Upper lobe of right lung (tissue), 1 donor: ENCODE data around the gene ARL5C. TPM values are rescaled to one million over a fixed set of nuclear protein-coding genes. Genes with fewer than 3 reads are reported as not detected.

Source experiments
- ATAC-seq: fragments of 200-7000 bp; cut with Tn5 transposase; one replicate; pipeline ENCODE4 v1.9.1; 2020; ENCODE audit warnings: mild to moderate bottlenecking, moderate library complexity
- DNase-seq: peaks from one replicate; pipeline ENCODE4 v3.0.0-alpha.2; 2020
- H3K27ac ChIP-seq: fragments of 200-600 bp; one replicate; pipeline ENCODE4 v1.8.0; 2022
- H3K27me3 ChIP-seq: fragments of 200-600 bp; one replicate; pipeline ENCODE4 v1.8.0; 2022; ENCODE audit warnings: mild to moderate bottlenecking
- H3K36me3 ChIP-seq: fragments of 200-600 bp; one replicate; pipeline ENCODE4 v1.8.0; 2022
- H3K4me1 ChIP-seq: fragments of 200-600 bp; one replicate; pipeline ENCODE4 v1.8.0; 2022
- H3K4me3 ChIP-seq: fragments of 200-600 bp; one replicate; pipeline ENCODE4 v1.8.0; 2022; ENCODE audit warnings: mild to moderate bottlenecking
- H3K9me3 ChIP-seq: fragments of 200-600 bp; one replicate; pipeline ENCODE4 v1.8.0; 2022
- CTCF ChIP-seq: fragments of 200-600 bp; IDR thresholded peaks from one replicate; pipeline ENCODE4 v1.8.0; 2022; ENCODE audit warnings: antibody characterized with exemption
- intact Hi-C: fragments of 100-400 bp; cut with DNase I; formaldehyde crosslinking; loops from one replicate; pipeline ENCODE4 v1.11.0; 2022
- total RNA-seq: library from RNA; stranded (reverse); fragmentation: NEBNext Ultra II Directional; extraction: Animal tissue kit (Norgen Biotek cat#: 25700); gene quantifications from one replicate; pipeline ENCODE4 v1.2.1, GENCODE V29; 2021
- donor health status: DM: no; HTN: yes; CAD: no; lungs with severe emphysema.

ARL5C gene
- total RNA-seq, 1 donor from 2014 or later, result not detected

- Histone ChIP-seq H3K27ac (no peak overlapping the region), H3K4me3 (no peak overlapping the region), H3K9me3 (no peaks in the 10 kb centered on the region), H3K27me3 (no peaks in the 10 kb centered on the region), H3K4me1 (peaks cover 25% of the 10 kb centered on the region), H3K36me3 (peaks cover 46% of the 10 kb centered on the region)
- DNase-seq (no peak), ATAC-seq (no peak)
- no peak for TF ChIP-seq CTCF
- intact Hi-C loops, result no loop called here
These were observed 27.4 kb upstream of the ARL5C start for GRCh38 chr17:39193346-39193745.

GRCh38 chr17:39192901-39193300 is 26.9 kb upstream of the ARL5C start:
- TF ChIP-seq CTCF, result no peak
- no peaks in the 10 kb centered on the region for H3K9me3 ChIP-seq
- no peaks in the 10 kb centered on the region for H3K27me3 ChIP-seq
- H3K27ac ChIP-seq, result no peak overlapping the region
- H3K4me3 ChIP-seq, result no peak overlapping the region
- DNase-seq (no peak), ATAC-seq (no peak)
- H3K4me1 ChIP-seq, result peaks cover 25% of the 10 kb centered on the region
- H3K36me3 ChIP-seq, result peaks cover 50% of the 10 kb centered on the region
- intact Hi-C loops, result no loop called here

GRCh38 chr17:39191750-39192510 is 26.0 kb upstream of the ARL5C start:
- no peak for TF ChIP-seq CTCF
- Histone ChIP-seq H3K27ac (no peak overlapping the region), H3K36me3 (peaks cover 60% of the 10 kb centered on the region), H3K4me1 (peaks cover 25% of the 10 kb centered on the region), H3K27me3 (no peaks in the 10 kb centered on the region), H3K4me3 (no peak overlapping the region), H3K9me3 (no peaks in the 10 kb centered on the region)
- ATAC-seq, result no peak
- no peak for DNase-seq
- intact Hi-C loops, result no loop called here

GRCh38 chr17:39187152-39187830 is 21.3 kb upstream of the ARL5C start:
- TF ChIP-seq CTCF, result no peak

GRCh38 chr17:39186481-39187002 is 20.6 kb upstream of the ARL5C start:
- no peak overlapping the region for H3K4me3 ChIP-seq
- no peaks in the 10 kb centered on the region for H3K9me3 ChIP-seq
- no peak for DNase-seq
- intact Hi-C loops, result no loop called here
- H3K36me3 ChIP-seq, result peaks cover 78% of the 10 kb centered on the region
- no peak for TF ChIP-seq CTCF
- H3K27ac ChIP-seq, result no peak overlapping the region
- H3K4me1 ChIP-seq, result no peaks in the 10 kb centered on the region
- no peak for ATAC-seq
- H3K27me3 ChIP-seq, result no peaks in the 10 kb centered on the region

More at GRCh38 chr17:39187152-39187830, 21.3 kb upstream of the ARL5C start:
- no peak for DNase-seq
- Histone ChIP-seq H3K36me3 (peaks cover 83% of the 10 kb centered on the region), H3K4me3 (no peak overlapping the region), H3K27me3 (no peaks in the 10 kb centered on the region), H3K9me3 (no peaks in the 10 kb centered on the region), H3K4me1 (no peaks in the 10 kb centered on the region), H3K27ac (no peak overlapping the region)
- no peak for ATAC-seq
- intact Hi-C loops, result no loop called here
